ENCODE results near the gene PRAMEF11. TPM values are rescaled to one million over a fixed set of nuclear protein-coding genes. Genes with fewer than 3 reads are reported as not detected.

The PRAMEF11 gene
- polyA plus RNA-seq, 1 donor = not detected

Other genes starting within 250 kb of the PRAMEF11 start
- gene DHRS3, start 213.2 kb downstream of the PRAMEF11 start, polyA plus RNA-seq (ENCODE audit: insufficient read length) = 14.1 TPM
- 0.13 TPM for gene AADACL4, start 187.3 kb downstream of the PRAMEF11 start, polyA plus RNA-seq (ENCODE audit: insufficient read length)
- gene AADACL3, start 115.3 kb downstream of the PRAMEF11 start, polyA plus RNA-seq (ENCODE audit: insufficient read length) = not detected
- 0.09 TPM for gene CFAP107, start 85.2 kb downstream of the PRAMEF11 start, polyA plus RNA-seq (ENCODE audit: insufficient read length)
- gene PRAMEF12, start 57.7 kb downstream of the PRAMEF11 start, polyA plus RNA-seq (ENCODE audit: insufficient read length) = not detected
- gene PRAMEF1, start 40.0 kb downstream of the PRAMEF11 start, polyA plus RNA-seq (ENCODE audit: insufficient read length) = not detected
- gene HNRNPCL1, start 17.3 kb upstream of the PRAMEF11 start, polyA plus RNA-seq (ENCODE audit: insufficient read length) = not detected
- not detected for gene PRAMEF2, start 25.7 kb upstream of the PRAMEF11 start, polyA plus RNA-seq (ENCODE audit: insufficient read length)
- gene PRAMEF4, start 54.8 kb upstream of the PRAMEF11 start, polyA plus RNA-seq (ENCODE audit: insufficient read length) = not detected
- gene PRAMEF10, start 66.9 kb upstream of the PRAMEF11 start, polyA plus RNA-seq (ENCODE audit: insufficient read length) = not detected
- gene PRAMEF7, start 85.2 kb upstream of the PRAMEF11 start, polyA plus RNA-seq (ENCODE audit: insufficient read length) = not detected
- gene PRAMEF6, start 116.2 kb upstream of the PRAMEF11 start, polyA plus RNA-seq (ENCODE audit: insufficient read length) = not detected
- not detected for gene PRAMEF27, start 225.2 kb upstream of the PRAMEF11 start, polyA plus RNA-seq (ENCODE audit: insufficient read length)
- not detected for gene HNRNPCL3, start 229.4 kb upstream of the PRAMEF11 start, polyA plus RNA-seq (ENCODE audit: insufficient read length)
- gene PRAMEF25, start 239.4 kb upstream of the PRAMEF11 start, polyA plus RNA-seq (ENCODE audit: insufficient read length) = not detected

All from hindlimb muscle (tissue), 1 donor.